RCC 7860 (cell line): ENCODE results near the gene SLC10A7.

ENCODE experiments used
- DNase-seq: peaks from one replicate; pipeline ENCODE4 v3.0.0-alpha.2; 2015; ENCODE audit warnings: low spot score
- FAIRE-seq: peaks from 2 replicates; lab custom pipeline; 2012; peaks lifted over from hg19 to GRCh38; lab: Jason Lieb, UNC

Gene SLC10A7

GRCh38 chr4:146443525-146443924 lies 78.2 kb downstream of the SLC10A7 start:
- DNase-seq (no peak), FAIRE-seq (no peak)

- FAIRE-seq = no peak
- no peak for DNase-seq
Observed at GRCh38 chr4:146442801-146443200, 78.9 kb downstream of the SLC10A7 start.

DNA sequence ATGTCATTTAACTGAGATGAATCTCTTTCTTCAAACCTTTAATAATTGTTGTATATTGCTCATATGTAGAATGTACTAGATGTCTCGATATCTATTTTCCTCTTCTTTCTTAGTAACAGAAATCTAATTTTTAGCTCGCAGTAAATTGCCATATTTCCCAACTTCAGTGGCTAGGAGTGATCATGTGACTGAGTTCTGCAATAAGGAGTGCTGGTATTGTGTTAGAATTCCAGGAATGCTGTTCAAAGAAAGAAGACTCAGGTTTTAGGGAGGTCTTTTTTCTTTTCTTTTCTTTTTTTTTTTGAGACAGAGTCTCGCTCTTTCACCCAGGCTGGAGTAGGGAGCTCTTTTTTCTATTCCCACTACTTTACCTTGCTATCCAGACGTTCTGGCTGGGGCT lies 81.7 kb downstream of the SLC10A7 start:
- FAIRE-seq (no peak), DNase-seq (no peak)

DNA sequence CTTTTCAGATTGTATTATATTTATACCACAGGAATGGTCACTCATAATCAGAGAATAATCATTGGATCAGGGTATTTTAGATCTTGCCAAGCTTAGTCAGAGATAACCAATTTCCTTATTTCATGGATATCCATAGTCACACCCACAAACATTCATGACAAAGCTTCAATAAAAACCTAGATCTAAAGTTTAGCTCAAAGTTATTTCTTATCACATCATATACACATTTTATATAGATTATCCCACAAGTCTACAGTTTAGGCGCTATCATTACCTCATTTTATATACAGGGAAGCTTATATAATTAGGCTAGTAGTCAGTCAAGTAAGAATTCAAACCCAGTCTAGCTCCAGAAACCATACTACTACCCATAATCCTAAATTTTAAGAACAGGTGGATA lies 82.3 kb downstream of the SLC10A7 start:
- FAIRE-seq (no peak), DNase-seq (no peak)

GRCh38 chr4:146437778-146438177 lies 84.0 kb downstream of the SLC10A7 start:
- FAIRE-seq (no peak), DNase-seq (no peak)

DNA sequence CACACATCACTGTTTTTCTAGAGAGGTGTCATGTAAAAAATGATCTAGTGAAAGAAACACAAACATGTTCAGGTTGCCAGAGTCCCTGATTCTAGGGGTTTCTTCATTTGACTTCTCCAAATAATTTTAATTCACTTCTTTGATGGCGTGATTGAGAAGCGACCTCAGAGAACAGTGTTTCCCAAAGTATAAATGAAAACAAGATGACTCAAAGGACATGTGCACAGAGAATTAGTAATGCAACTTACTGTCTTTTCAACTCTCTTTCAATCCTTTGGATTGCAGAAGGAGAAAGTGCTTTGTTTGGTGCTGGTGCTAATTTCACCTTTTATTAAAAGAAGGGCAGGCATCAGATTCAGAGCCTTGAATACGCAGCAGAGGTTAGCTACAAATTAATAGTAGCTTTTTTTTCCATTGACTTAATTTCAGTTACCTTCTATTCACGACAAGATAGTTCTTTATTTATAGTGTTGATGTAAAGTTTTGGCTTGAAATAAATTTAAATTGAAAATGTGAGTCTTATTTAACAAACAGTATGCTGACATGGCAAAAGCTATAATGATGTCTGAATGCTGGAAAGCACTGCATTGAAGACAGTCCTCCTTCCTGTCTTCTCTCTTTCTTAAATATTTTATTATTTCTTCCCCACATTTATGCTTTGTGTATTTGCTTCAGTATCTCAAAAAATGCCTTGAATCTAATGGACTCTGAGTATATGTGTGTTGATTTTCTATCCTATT lies 85.1 kb downstream of the SLC10A7 start:
- no peak for FAIRE-seq

GRCh38 chr4:146435962-146436361 lies 85.8 kb downstream of the SLC10A7 start:
- no peak for FAIRE-seq

More for the DNA sequence above, 85.1 kb downstream of the SLC10A7 start:
- DNase-seq = no peak

DNA sequence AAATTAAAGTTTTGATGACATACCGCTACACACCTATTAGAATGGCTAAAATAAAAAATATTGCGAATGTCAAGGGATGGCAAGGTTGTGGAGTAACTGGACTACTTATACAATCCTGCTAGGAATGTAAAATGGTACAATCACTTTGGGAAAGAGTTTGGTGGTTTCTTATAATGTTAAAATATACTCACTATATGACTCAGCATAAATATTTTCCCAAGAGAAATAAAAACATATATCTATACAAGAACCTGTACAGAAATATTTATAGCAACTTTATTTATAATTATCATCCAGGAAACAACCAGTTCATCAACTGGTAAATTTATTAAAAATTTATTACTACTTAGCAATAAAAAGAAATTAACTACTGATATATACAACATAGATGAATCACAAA lies 89.7 kb downstream of the SLC10A7 start:
- DNase-seq (no peak), FAIRE-seq (no peak)

More at GRCh38 chr4:146435962-146436361, 85.8 kb downstream of the SLC10A7 start:
- DNase-seq = no peak

- FAIRE-seq = no peak
- DNase-seq = no peak
Observed at GRCh38 chr4:146428298-146428697, 93.4 kb downstream of the SLC10A7 start.

DNA sequence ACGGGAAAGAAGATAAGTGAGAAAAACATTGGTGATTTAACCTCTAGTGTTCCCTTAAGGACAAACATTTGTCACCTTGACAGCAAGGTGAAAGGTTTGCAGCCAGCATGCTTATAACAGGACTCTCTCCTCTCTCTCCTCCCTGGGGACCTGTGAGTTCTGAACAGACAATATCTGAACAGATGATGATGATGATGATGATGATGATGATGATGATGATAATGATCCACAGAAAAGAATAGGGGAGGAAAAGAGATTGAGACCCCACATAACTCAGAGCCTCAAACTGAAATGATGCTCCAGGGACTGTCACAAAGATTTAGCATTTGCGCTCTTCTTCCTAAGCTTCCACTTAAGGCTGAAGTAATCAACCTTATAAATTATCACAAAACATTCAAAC lies 103.9 kb downstream of the SLC10A7 start:
- FAIRE-seq = no peak
- no peak for DNase-seq

DNA sequence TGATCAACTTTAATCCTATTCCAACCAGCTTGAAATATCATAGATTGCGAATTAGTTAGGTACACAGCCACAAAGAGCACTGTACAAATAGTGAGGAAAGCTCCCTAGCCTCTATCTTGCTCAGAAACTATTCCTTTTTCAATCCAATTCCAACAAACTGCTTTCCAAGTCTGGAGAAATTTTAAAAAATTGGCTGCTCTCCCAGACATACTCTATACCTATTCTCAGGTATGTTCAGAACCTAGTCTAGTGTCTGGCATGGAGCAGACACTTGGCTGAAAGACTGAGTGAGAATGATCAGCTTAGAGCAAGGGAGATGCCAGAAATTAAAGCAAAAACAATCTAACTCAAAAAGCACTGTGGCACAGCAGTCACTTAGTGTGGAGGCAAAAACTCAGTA lies 105.9 kb downstream of the SLC10A7 start:
- FAIRE-seq = no peak

DNA sequence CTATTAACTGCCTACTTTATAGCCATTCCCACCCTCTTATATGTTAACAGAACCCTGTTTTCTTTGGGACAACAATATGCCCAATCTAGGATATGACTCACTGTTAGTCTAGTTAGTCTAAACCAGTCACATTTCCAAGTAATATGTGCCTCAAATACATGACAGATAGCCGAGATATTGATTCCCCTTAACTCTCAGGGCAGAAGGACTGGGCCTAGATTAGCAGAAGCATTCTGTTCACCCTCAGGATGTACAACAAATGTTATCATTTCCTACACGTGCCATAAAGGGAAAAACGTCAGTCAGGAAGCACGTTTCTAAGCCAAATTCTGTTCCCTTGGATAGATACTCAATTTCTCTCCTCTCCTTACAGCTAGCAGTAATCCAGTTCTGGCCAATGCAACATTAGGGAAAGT lies 114.1 kb downstream of the SLC10A7 start:
- FAIRE-seq = no peak

More for the DNA sequence above, 105.9 kb downstream of the SLC10A7 start:
- DNase-seq = no peak

DNA sequence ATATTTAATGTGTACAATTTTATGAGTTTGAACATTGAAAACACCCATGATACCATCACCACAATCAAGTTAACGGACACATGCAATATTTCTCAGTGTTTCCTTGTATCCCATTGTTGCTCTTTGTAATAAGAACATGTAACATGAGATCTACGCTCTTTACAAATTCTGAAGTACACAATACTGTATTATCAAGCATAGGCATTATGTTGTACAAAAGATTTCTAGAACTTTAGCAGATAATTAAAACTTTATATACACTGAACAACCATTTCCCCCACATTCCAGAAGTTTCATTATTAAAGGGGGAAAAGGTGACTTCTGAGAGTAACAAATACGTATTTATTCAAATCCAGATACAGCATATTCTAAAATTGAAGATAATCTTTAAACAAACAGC lies 114.5 kb downstream of the SLC10A7 start:
- DNase-seq = no peak
- no peak for FAIRE-seq

More for the DNA sequence above, 114.1 kb downstream of the SLC10A7 start:
- no peak for DNase-seq

- FAIRE-seq (no peak), DNase-seq (no peak)
Observed at GRCh38 chr4:146401274-146401673, 120.5 kb downstream of the SLC10A7 start.

GRCh38 chr4:146398896-146399445 lies 122.8 kb downstream of the SLC10A7 start:
- DNase-seq = no peak
- no peak for FAIRE-seq

GRCh38 chr4:146398404-146398803 lies 123.3 kb downstream of the SLC10A7 start:
- DNase-seq = no peak
- no peak for FAIRE-seq

GRCh38 chr4:146389561-146389960 lies 132.2 kb downstream of the SLC10A7 start:
- FAIRE-seq = no peak
- DNase-seq = no peak

GRCh38 chr4:146382194-146382593 lies 139.5 kb downstream of the SLC10A7 start:
- DNase-seq (no peak), FAIRE-seq (no peak)

- no peak for DNase-seq
- FAIRE-seq = no peak
Observed at GRCh38 chr4:146381263-146381872, 140.4 kb downstream of the SLC10A7 start.

DNA sequence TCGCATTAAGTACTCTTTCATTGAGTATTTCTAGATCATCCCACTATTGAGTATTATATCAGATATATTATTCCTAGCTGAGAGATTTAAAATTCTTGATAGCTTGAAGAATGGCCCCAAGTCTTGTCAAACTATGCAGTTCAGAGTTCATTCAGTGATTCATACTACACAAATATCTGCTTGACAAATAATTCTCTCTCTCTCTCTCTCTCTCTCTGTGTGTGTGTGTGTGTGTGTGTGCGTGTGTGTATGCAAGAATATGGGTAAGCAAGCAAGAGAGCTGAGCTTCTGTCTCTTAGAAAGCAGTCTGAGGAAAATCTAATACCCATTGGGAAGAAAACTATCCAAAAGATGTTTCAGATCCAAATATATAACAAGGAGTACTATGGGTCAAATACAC lies 142.0 kb downstream of the SLC10A7 start:
- DNase-seq (no peak), FAIRE-seq (no peak)

DNA sequence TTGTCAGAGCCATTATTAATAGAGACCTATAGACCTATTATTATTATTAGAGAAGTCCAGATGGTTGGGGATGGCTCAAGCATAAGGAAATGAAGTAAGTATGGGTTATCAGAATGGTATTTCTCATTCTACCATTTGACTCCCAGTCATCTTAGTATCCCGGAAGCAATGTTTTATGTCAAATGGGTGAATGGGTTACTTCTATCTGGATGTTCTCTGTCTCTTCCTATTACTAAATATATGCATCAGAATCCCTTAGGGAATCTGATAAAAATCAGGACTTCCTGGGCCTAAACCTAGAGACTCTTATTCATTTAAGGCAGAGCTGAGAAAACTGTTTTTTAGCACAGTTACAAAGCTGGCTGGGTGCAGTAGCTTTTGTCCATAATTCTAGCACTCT lies 149.9 kb downstream of the SLC10A7 start:
- FAIRE-seq = no peak

DNA sequence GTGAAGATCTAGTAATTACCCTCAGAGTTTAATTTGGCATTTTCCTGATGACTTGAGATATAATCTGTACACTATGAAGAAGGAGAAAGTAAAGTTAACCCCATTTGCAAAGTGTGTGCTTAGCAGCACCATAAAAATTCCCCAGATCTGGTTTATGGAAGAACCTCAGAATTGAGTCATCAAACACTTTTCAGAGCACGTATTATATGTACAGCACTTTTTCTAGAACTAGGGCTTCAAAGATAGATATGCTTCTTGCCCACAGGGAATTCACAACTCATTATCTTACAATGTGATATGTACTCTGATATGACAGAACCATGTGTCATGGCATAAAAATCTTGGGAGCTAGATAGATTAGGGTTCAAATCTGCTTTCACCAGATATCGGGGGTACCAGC lies 150.9 kb downstream of the SLC10A7 start:
- FAIRE-seq (no peak), DNase-seq (peak; percentile 53)

More for the DNA sequence above, 149.9 kb downstream of the SLC10A7 start:
- no peak for DNase-seq
